T-cell (primary cell): ENCODE results near the gene NTRK1. TPM values are rescaled to one million over a fixed set of nuclear protein-coding genes. Genes with fewer than 3 reads are reported as not detected.
A peak's percentile ranks its signal among the peaks of the same experiment; 100 is the strongest.

ENCODE experiments used
- ATAC-seq, 4 experiments: fragments of 200-7000 bp in 3 of 4; fragments of 150-1000 bp in 1 of 4; cut with Tn5 transposase; replicated peaks in 1 of 4; 1 replicate in 3 of 4; 2 replicates in 1 of 4; pipeline ENCODE4 v1.10.0; 2021; ENCODE audit warnings: moderate library complexity in 3 of 4, mild to moderate bottlenecking in 2 of 4, moderate number of reproducible peaks in 1 of 4
- CTCF ChIA-PET, 2 donors: fragments of 300-600 bp; sonication (Branson Sonifier 250); formaldehyde crosslinking; loops; one replicate each; lab custom pipeline; 2022; ENCODE audit warnings: antibody characterized with exemption in 2 of 2; lab: Charles Lee
- POLR2A ChIA-PET, 2 donors: fragments of 300-600 bp; sonication (Branson Sonifier 250); formaldehyde crosslinking; loops; one replicate each; lab custom pipeline; 2022; ENCODE audit warnings: antibody characterized with exemption in 2 of 2; lab: Charles Lee
- DNase-seq, 35 experiments: peaks; one replicate each; pipeline versions ENCODE4 v3.0.0 to v3.0.0-alpha.2; 2013 to 2023
- H3K27ac ChIP-seq: one replicate; pipeline ENCODE4 v1.5.1; 2013; ENCODE audit warnings: low read length
- H3K27me3 ChIP-seq, 2 experiments: replicated peaks in 1 of 2; 1 replicate in 1 of 2; 2 replicates in 1 of 2; pipeline versions ENCODE4 v1.6.1 to v1.7.0; 2013; ENCODE audit warnings: low read length in 1 of 2, mixed read lengths in 1 of 2; ENCODE audit not compliant: control insufficient read depth in 2 of 2, insufficient read depth in 2 of 2; ENCODE audit errors: extremely low read depth in 1 of 2
- H3K36me3 ChIP-seq, 2 donors: 1 replicate in 1 of 2; 2 replicates in 1 of 2; pipeline versions ENCODE4 v1.6.1 to v1.7.0; 2013; ENCODE audit warnings: low read length in 1 of 2; ENCODE audit not compliant: control insufficient read depth in 2 of 2, insufficient read depth in 1 of 2; ENCODE audit errors: extremely low read depth in 1 of 2
- H3K4me1 ChIP-seq, 2 experiments: 1 replicate in 1 of 2; 2 replicates in 1 of 2; pipeline versions ENCODE4 v1.6.1 to v1.7.0; 2013; ENCODE audit warnings: low read length in 2 of 2, mixed read lengths in 1 of 2; ENCODE audit not compliant: insufficient read depth in 2 of 2, control insufficient read depth in 1 of 2; ENCODE audit errors: extremely low read depth in 1 of 2
- H3K4me3 ChIP-seq, 2 donors: 1 replicate in 1 of 2; 2 replicates in 1 of 2; pipeline versions ENCODE4 v1.5.1 to v1.7.0; 2013; ENCODE audit warnings: mild to moderate bottlenecking in 2 of 2, low read length in 1 of 2, moderate library complexity in 1 of 2; ENCODE audit not compliant: control insufficient read depth in 1 of 2; ENCODE audit errors: extremely low read depth in 1 of 2
- H3K9me3 ChIP-seq: 2 replicates; pipeline ENCODE4 v1.7.0; 2013
- H3K27ac Mint-ChIP-seq, 2 donors: one replicate each; pipeline ENCODE4 v1.8.0; 2020 to 2021; ENCODE audit warnings: mild to moderate bottlenecking in 2 of 2, mixed read lengths in 2 of 2
- H3K27me3 Mint-ChIP-seq, 2 donors: one replicate each; pipeline ENCODE4 v1.8.0; 2021 to 2022; ENCODE audit warnings: mixed read lengths in 2 of 2
- H3K36me3 Mint-ChIP-seq: one replicate; pipeline ENCODE4 v1.8.0; 2021; ENCODE audit warnings: mixed read lengths
- H3K4me1 Mint-ChIP-seq, 3 donors: one replicate each; pipeline ENCODE4 v1.8.0; 2020 to 2022; ENCODE audit warnings: mixed read lengths in 3 of 3, mild to moderate bottlenecking in 1 of 3
- H3K4me3 Mint-ChIP-seq, 3 donors: one replicate each; pipeline ENCODE4 v1.8.0; 2020 to 2022; ENCODE audit warnings: mild to moderate bottlenecking in 3 of 3, mixed read lengths in 3 of 3, moderate library complexity in 3 of 3
- H3K9me3 Mint-ChIP-seq, 3 donors: one replicate each; pipeline ENCODE4 v1.8.0; 2020 to 2022; ENCODE audit warnings: mixed read lengths in 3 of 3
- WGBS: methylation state at CpG from one replicate; pipeline ENCODE4 v1.1.5; 2013; ENCODE audit warnings: missing lambda C conversion rate; ENCODE audit not compliant: insufficient coverage; 5-methylcytosine and 5-hydroxymethylcytosine counted together
- total RNA-seq, 35 experiments: library from RNA in 6 of 35; stranded (reverse) in 6 of 35; fragments of 120-200 nt in 1 of 35; gene quantifications; one replicate each; pipeline versions ENCODE4 v1.2.1 to v1.2.4 and lab custom pipeline; 2013 to 2026

NTRK1 gene
- total RNA-seq, 5 donors from 2014 or later (not counting 1 experiment from before 2014, with no cell fraction given) = 0.36 to 1.2 (median 0.60) TPM

GRCh38 chr1:156906206-156906906 is 45.7 kb downstream of the NTRK1 start:
- H3K27ac ChIP-seq = no peak overlapping the region
- no peaks in the 10 kb centered on the region for H3K4me1 Mint-ChIP-seq
- DNase-seq (no peak), ATAC-seq (no peak)
- no peak overlapping the region for H3K4me3 Mint-ChIP-seq
- H3K36me3 ChIP-seq = no peaks in the 10 kb centered on the region
- H3K4me1 ChIP-seq = peaks cover 0 to 6% of the 10 kb centered on the region in 2 experiments
- no peaks in the 10 kb centered on the region for H3K9me3 ChIP-seq
- ChIA-PET POLR2A (no interaction called here), CTCF (no interaction called here)
- H3K4me3 ChIP-seq = no peak overlapping the region
- no peak overlapping the region for H3K27ac Mint-ChIP-seq
- peaks cover 0 to 51% of the 10 kb centered on the region in 2 experiments for H3K27me3 ChIP-seq
- H3K9me3 Mint-ChIP-seq = no peaks in the 10 kb centered on the region
- no peaks in the 10 kb centered on the region for H3K36me3 Mint-ChIP-seq
- 97% methylated on average over 3 of the region's 16 CpGs for WGBS
- H3K27me3 Mint-ChIP-seq = peaks cover 4 to 21% of the 10 kb centered on the region in 2 donors

GRCh38 chr1:156908541-156908940 is 47.9 kb downstream of the NTRK1 start:
- H3K4me1 Mint-ChIP-seq = no peaks in the 10 kb centered on the region
- Histone ChIP-seq H3K27ac (no peak overlapping the region), H3K27me3 (peaks cover 0 to 58% of the 10 kb centered on the region in 2 experiments), H3K9me3 (no peaks in the 10 kb centered on the region), H3K4me1 (peaks cover 0 to 6% of the 10 kb centered on the region in 2 experiments), H3K4me3 (no peak overlapping the region), H3K36me3 (no peaks in the 10 kb centered on the region)
- WGBS = 90% methylated on average over 23 of the region's 29 CpGs
- no peak overlapping the region for H3K4me3 Mint-ChIP-seq
- no peaks in the 10 kb centered on the region for H3K9me3 Mint-ChIP-seq
- ChIA-PET POLR2A (no interaction called here), CTCF (no interaction called here)
- H3K36me3 Mint-ChIP-seq = no peaks in the 10 kb centered on the region
- DNase-seq = no peak
- no peak for ATAC-seq
- H3K27ac Mint-ChIP-seq = no peak overlapping the region
- peaks cover 7 to 22% of the 10 kb centered on the region in 2 donors for H3K27me3 Mint-ChIP-seq

GRCh38 chr1:156908955-156909354 is 48.3 kb downstream of the NTRK1 start:
- Mint-ChIP-seq H3K4me3 (no peak overlapping the region), H3K27ac (no peak overlapping the region), H3K36me3 (no peaks in the 10 kb centered on the region), H3K4me1 (no peaks in the 10 kb centered on the region), H3K9me3 (no peaks in the 10 kb centered on the region), H3K27me3 (peaks cover 9 to 25% of the 10 kb centered on the region in 2 donors)
- no peak for DNase-seq
- Histone ChIP-seq H3K4me1 (peaks cover 0 to 6% of the 10 kb centered on the region in 2 experiments), H3K27me3 (peaks cover 0 to 62% of the 10 kb centered on the region in 2 experiments), H3K9me3 (no peaks in the 10 kb centered on the region), H3K4me3 (no peak overlapping the region), H3K36me3 (no peaks in the 10 kb centered on the region), H3K27ac (no peak overlapping the region)
- WGBS = 83% methylated on average over 7 of the region's 10 CpGs
- CTCF ChIA-PET = no interaction called here
- POLR2A ChIA-PET = no interaction called here
- ATAC-seq = no peak

- H3K36me3 Mint-ChIP-seq = no peaks in the 10 kb centered on the region
- H3K4me3 Mint-ChIP-seq = no peak overlapping the region
- Histone ChIP-seq H3K4me1 (peaks cover 0 to 6% of the 10 kb centered on the region in 2 experiments), H3K36me3 (no peaks in the 10 kb centered on the region), H3K27ac (no peak overlapping the region), H3K27me3 (peaks cover 0 to 66% of the 10 kb centered on the region in 2 experiments), H3K9me3 (no peaks in the 10 kb centered on the region), H3K4me3 (no peak overlapping the region)
- no peaks in the 10 kb centered on the region for H3K9me3 Mint-ChIP-seq
- DNase-seq (no peak), ATAC-seq (no peak)
- CTCF ChIA-PET = no interaction called here
- peaks cover 12 to 29% of the 10 kb centered on the region in 2 donors for H3K27me3 Mint-ChIP-seq
- 40% methylated on average over 1 of the region's 5 CpGs for WGBS
- POLR2A ChIA-PET = no interaction called here
- H3K4me1 Mint-ChIP-seq = no peaks in the 10 kb centered on the region
- H3K27ac Mint-ChIP-seq = no peak overlapping the region
These were observed 49.0 kb downstream of the NTRK1 start for GRCh38 chr1:156909671-156910070.

- WGBS = 78% methylated on average over 3 of the region's 18 CpGs
- no peaks in the 10 kb centered on the region for H3K36me3 ChIP-seq
- no peak overlapping the region for H3K4me3 Mint-ChIP-seq
- peaks cover 14 to 35% of the 10 kb centered on the region in 2 donors for H3K27me3 Mint-ChIP-seq
- H3K9me3 Mint-ChIP-seq = no peaks in the 10 kb centered on the region
- H3K4me1 ChIP-seq = peaks cover 0 to 6% of the 10 kb centered on the region in 2 experiments
- H3K27ac Mint-ChIP-seq = no peak overlapping the region
- DNase-seq (peak in 31 of 35 experiments; percentile 18 to 76 (median 45)), ATAC-seq (peak; percentile 47 to 73 (median 60))
- no peak overlapping the region for H3K27ac ChIP-seq
- no peaks in the 10 kb centered on the region for H3K9me3 ChIP-seq
- H3K4me1 Mint-ChIP-seq = no peaks in the 10 kb centered on the region
- POLR2A ChIA-PET = no interaction called here
- CTCF ChIA-PET = interaction anchor here in 1 of 2 donors (0.7 to 0.9 kb wide), 2 partner anchors 50 to 60 kb away, joined by 3 read pairs; no protein-coding TSS in a partner anchor
- H3K4me3 ChIP-seq = no peak overlapping the region
- H3K27me3 ChIP-seq = peaks cover 0 to 68% of the 10 kb centered on the region in 2 experiments
- H3K36me3 Mint-ChIP-seq = no peaks in the 10 kb centered on the region
These were observed 49.7 kb downstream of the NTRK1 start for GRCh38 chr1:156910309-156910782.

- Mint-ChIP-seq H3K4me3 (no peak overlapping the region), H3K27ac (no peak overlapping the region), H3K9me3 (no peaks in the 10 kb centered on the region), H3K4me1 (no peaks in the 10 kb centered on the region), H3K27me3 (peaks cover 24 to 38% of the 10 kb centered on the region in 2 donors), H3K36me3 (no peaks in the 10 kb centered on the region)
- Histone ChIP-seq H3K4me3 (no peak overlapping the region), H3K9me3 (no peaks in the 10 kb centered on the region), H3K4me1 (peaks cover 0 to 6% of the 10 kb centered on the region in 2 experiments), H3K36me3 (no peaks in the 10 kb centered on the region), H3K27me3 (peaks cover 0 to 68% of the 10 kb centered on the region in 2 experiments), H3K27ac (no peak overlapping the region)
- 100% methylated on average over 2 of the region's 6 CpGs for WGBS
- CTCF ChIA-PET = no interaction called here
- POLR2A ChIA-PET = no interaction called here
- no peak for DNase-seq
- no peak for ATAC-seq
These were observed 51.1 kb downstream of the NTRK1 start for GRCh38 chr1:156911577-156912298.
